ENCODE data around the gene PRKAR2A.
"Not testable (repeated sequence)": the region's sequence is repeated elsewhere in the genome, so short reads cannot be mapped to it uniquely, and the experiment has no call there.

Gene PRKAR2A

GRCh38 chr3:48837163-48837562 lies 10.5 kb downstream of the PRKAR2A start:
- in situ Hi-C loops (cut with MboI; ENCODE audit: low sequenced_read_pairs), result no loop called here

GRCh38 chr3:48835650-48836366 lies 11.9 kb downstream of the PRKAR2A start:
- in situ Hi-C loops (cut with MboI; ENCODE audit: low sequenced_read_pairs), result no loop called here

- in situ Hi-C loops (cut with MboI; ENCODE audit: low sequenced_read_pairs), result no loop called here
Measured at GRCh38 chr3:48832684-48833083, 15.0 kb downstream of the PRKAR2A start.

- in situ Hi-C loops (cut with MboI; ENCODE audit: low sequenced_read_pairs), result no loop called here
Measured at GRCh38 chr3:48830715-48831114, 17.0 kb downstream of the PRKAR2A start.

GRCh38 chr3:48829525-48829924 lies 18.1 kb downstream of the PRKAR2A start:
- in situ Hi-C loops (cut with MboI; ENCODE audit: low sequenced_read_pairs), result not testable (repeated sequence)

GRCh38 chr3:48827874-48828273 lies 19.8 kb downstream of the PRKAR2A start:
- in situ Hi-C loops (cut with MboI; ENCODE audit: low sequenced_read_pairs), result not testable (repeated sequence)

GRCh38 chr3:48826451-48826850 lies 21.2 kb downstream of the PRKAR2A start:
- in situ Hi-C loops (cut with MboI; ENCODE audit: low sequenced_read_pairs), result no loop called here

GRCh38 chr3:48820612-48821324 lies 26.9 kb downstream of the PRKAR2A start:
- in situ Hi-C loops (cut with MboI; ENCODE audit: low sequenced_read_pairs), result no loop called here

- in situ Hi-C loops (cut with MboI; ENCODE audit: low sequenced_read_pairs), result no loop called here
Measured at GRCh38 chr3:48819234-48820221, 28.1 kb downstream of the PRKAR2A start.

- in situ Hi-C loops (cut with MboI; ENCODE audit: low sequenced_read_pairs), result no loop called here
Measured at GRCh38 chr3:48811524-48811923, 36.1 kb downstream of the PRKAR2A start.

GRCh38 chr3:48804930-48805329 lies 42.7 kb downstream of the PRKAR2A start:
- in situ Hi-C loops (cut with MboI; ENCODE audit: low sequenced_read_pairs), result no loop called here

GRCh38 chr3:48800831-48801230 lies 46.8 kb downstream of the PRKAR2A start:
- in situ Hi-C loops (cut with MboI; ENCODE audit: low sequenced_read_pairs), result not testable (repeated sequence)

- in situ Hi-C loops (cut with MboI; ENCODE audit: low sequenced_read_pairs), result no loop called here
Measured at GRCh38 chr3:48798998-48799397, 48.7 kb downstream of the PRKAR2A start.

GRCh38 chr3:48797626-48798025 lies 50.0 kb downstream of the PRKAR2A start:
- in situ Hi-C loops (cut with MboI; ENCODE audit: low sequenced_read_pairs), result no loop called here

GRCh38 chr3:48795997-48796732 lies 51.5 kb downstream of the PRKAR2A start:
- in situ Hi-C loops (cut with MboI; ENCODE audit: low sequenced_read_pairs), result no loop called here

- in situ Hi-C loops (cut with MboI; ENCODE audit: low sequenced_read_pairs), result not testable (repeated sequence)
Measured at GRCh38 chr3:48793484-48793883, 54.2 kb downstream of the PRKAR2A start.

- in situ Hi-C loops (cut with MboI; ENCODE audit: low sequenced_read_pairs), result no loop called here
Measured at GRCh38 chr3:48789665-48790064, 58.0 kb downstream of the PRKAR2A start.

GRCh38 chr3:48788544-48789162 lies 59.0 kb downstream of the PRKAR2A start:
- in situ Hi-C loops (cut with MboI; ENCODE audit: low sequenced_read_pairs), result no loop called here

- in situ Hi-C loops (cut with MboI; ENCODE audit: low sequenced_read_pairs), result no loop called here
Measured at GRCh38 chr3:48784426-48785120, 63.1 kb downstream of the PRKAR2A start.

Data from HL-60/S4 (cell line).